ENCODE results near the gene MPRIP. TPM values are rescaled to one million over a fixed set of nuclear protein-coding genes. Genes with fewer than 3 reads are reported as not detected.
A peak's percentile ranks its signal among the peaks of the same experiment; 100 is the strongest.

Gene MPRIP
- total RNA-seq, 1 experiment from 2014 or later: 140 TPM

GRCh38 chr17:17206124-17206912 lies 164.1 kb downstream of the MPRIP start, which contains the start of gene PLD6 (continued):
- no peak for TF ChIP-seq AFF4 (CRISPR knock-in tag; IDR thresholded peaks at IDR 0.05; ENCODE audit: borderline replicate concordance)
- 0 out of 2 replicates have a peak, but pooled peaks have one; percentile 59 for TF ChIP-seq TCF7 (CRISPR knock-in tag; IDR thresholded peaks at IDR 0.05; ENCODE audit: low read depth)
- no peak for TF ChIP-seq ATF3 (CRISPR knock-in tag; conservative IDR thresholded peaks at IDR 0.05)
- no peak for TF ChIP-seq ZNF219 (CRISPR knock-in tag; IDR thresholded peaks at IDR 0.05; ENCODE audit: borderline replicate concordance)
- TF ChIP-seq ZNF425 (CRISPR knock-in tag; conservative IDR thresholded peaks at IDR 0.05): no peak

- POLR2A ChIA-PET: no interaction called here
- peaks cover 7% of the 10 kb centered on the region for H3K27me3 Mint-ChIP-seq (ENCODE audit: low read depth)
- ATAC-seq (no peak), DNase-seq (ENCODE audit: low spot score) (no peak)
- H3K4me3 Mint-ChIP-seq: peak overlapping the region; percentile 22; the same call in 1 of the 2 replicates
- no peak for TF ChIP-seq FOXP1 (CRISPR knock-in tag; IDR thresholded peaks at IDR 0.05; ENCODE audit: borderline replicate concordance)
- TF ChIP-seq SMAD4 (CRISPR knock-in tag; IDR thresholded peaks at IDR 0.05): no peak
- no peak for TF ChIP-seq ARID4B (CRISPR knock-in tag; IDR thresholded peaks at IDR 0.05; ENCODE audit: borderline replicate concordance)
- TF ChIP-seq TCF7 (CRISPR knock-in tag; IDR thresholded peaks at IDR 0.05; ENCODE audit: low read depth): no peak
- no peak for TF ChIP-seq GTF2I (CRISPR knock-in tag; conservative IDR thresholded peaks at IDR 0.05)
- TF ChIP-seq USF2 (CRISPR knock-in tag; IDR thresholded peaks at IDR 0.05): no peak
- TF ChIP-seq EMX1 (CRISPR knock-in tag; IDR thresholded peaks at IDR 0.05): no peak
- no peak for TF ChIP-seq JUN (CRISPR knock-in tag; IDR thresholded peaks at IDR 0.05)
- no peak for TF ChIP-seq HMGXB4 (CRISPR knock-in tag; IDR thresholded peaks at IDR 0.05)
- no peak for TF ChIP-seq TP53 (CRISPR knock-in tag; IDR thresholded peaks at IDR 0.05)
- no peak for TF ChIP-seq ATF3 (CRISPR knock-in tag; conservative IDR thresholded peaks at IDR 0.05)
- no peak for TF ChIP-seq GABPB1 (CRISPR knock-in tag; IDR thresholded peaks at IDR 0.05)
- no peak for TF ChIP-seq MAX (CRISPR knock-in tag; IDR thresholded peaks at IDR 0.05)
- TF ChIP-seq CREM (CRISPR knock-in tag; IDR thresholded peaks at IDR 0.05): no peak
- CTCF ChIA-PET: interaction anchor here (1.7 to 3.2 kb wide), 2 partner anchors 65 to 215 kb away, joined by 7 to 14 read pairs; no protein-coding TSS in a partner anchor
- no peak overlapping the region for H3K27ac Mint-ChIP-seq
- no peaks in the 10 kb centered on the region for H3K9me3 Mint-ChIP-seq
- H3K36me3 Mint-ChIP-seq: no peaks in the 10 kb centered on the region
- H3K4me1 Mint-ChIP-seq: no peaks in the 10 kb centered on the region
These were observed 164.7 kb downstream of the MPRIP start for GRCh38 chr17:17206913-17207335.
